ENCODE measurements around the gene BCAS3. TPM values are rescaled to one million over a fixed set of nuclear protein-coding genes. Genes with fewer than 3 reads are reported as not detected.

The BCAS3 gene
- total RNA-seq, 1 experiment from 2014 or later = 6.0 TPM

GRCh38 chr17:61406971-61407911, 729.6 kb downstream of the BCAS3 start:
- DNase-seq (ENCODE audit: low spot score) = no peak
- in situ Hi-C loops (cut with HindIII; ENCODE audit: low sequenced_read_pairs) = no loop called here

DNA sequence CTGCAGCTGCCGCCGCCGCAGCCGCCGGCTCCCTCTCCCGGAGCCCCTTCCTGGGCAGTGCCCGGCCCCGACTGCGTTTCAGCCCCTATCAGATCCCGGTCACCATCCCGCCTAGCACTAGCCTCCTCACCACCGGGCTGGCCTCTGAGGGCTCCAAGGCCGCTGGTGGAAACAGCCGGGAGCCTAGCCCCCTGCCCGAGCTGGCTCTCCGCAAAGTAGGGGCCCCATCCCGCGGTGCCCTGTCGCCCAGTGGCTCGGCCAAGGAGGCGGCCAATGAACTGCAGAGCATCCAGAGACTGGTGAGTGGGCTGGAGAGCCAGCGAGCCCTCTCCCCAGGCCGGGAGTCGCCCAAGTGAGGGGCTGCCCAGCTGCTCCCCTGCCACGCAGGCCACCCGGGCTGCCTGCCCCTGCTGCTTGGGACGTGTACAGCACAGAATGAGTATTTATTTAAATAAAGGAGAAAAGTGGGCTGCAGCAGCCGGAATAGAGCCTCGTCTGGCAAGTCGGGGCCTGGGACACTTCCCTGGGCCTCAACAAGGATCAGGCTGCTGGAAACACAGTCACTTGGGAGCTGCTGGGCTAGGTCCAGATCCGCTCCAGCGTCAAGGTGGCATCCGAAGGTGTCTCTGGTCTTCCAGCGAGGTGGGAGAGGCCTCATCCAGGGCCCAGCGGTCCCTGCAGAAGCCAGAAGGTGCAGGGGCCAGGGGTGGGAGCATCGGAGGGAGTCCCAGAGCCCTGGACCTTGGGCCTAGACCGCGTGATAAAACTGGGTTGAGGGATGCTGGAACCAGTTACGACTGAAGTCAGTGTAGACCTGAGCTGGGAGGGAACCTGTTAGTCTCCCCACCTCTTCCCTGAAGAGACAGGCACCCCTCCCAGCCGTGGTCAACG, 730.7 kb downstream of the BCAS3 start:
- DNase-seq (ENCODE audit: low spot score) = no peak
- in situ Hi-C loops (cut with HindIII; ENCODE audit: low sequenced_read_pairs) = no loop called here

- in situ Hi-C loops (cut with HindIII; ENCODE audit: low sequenced_read_pairs) = no loop called here
- DNase-seq (ENCODE audit: low spot score) = peak; percentile 7
Measured at GRCh38 chr17:61409301-61410112, 731.9 kb downstream of the BCAS3 start.

DNA sequence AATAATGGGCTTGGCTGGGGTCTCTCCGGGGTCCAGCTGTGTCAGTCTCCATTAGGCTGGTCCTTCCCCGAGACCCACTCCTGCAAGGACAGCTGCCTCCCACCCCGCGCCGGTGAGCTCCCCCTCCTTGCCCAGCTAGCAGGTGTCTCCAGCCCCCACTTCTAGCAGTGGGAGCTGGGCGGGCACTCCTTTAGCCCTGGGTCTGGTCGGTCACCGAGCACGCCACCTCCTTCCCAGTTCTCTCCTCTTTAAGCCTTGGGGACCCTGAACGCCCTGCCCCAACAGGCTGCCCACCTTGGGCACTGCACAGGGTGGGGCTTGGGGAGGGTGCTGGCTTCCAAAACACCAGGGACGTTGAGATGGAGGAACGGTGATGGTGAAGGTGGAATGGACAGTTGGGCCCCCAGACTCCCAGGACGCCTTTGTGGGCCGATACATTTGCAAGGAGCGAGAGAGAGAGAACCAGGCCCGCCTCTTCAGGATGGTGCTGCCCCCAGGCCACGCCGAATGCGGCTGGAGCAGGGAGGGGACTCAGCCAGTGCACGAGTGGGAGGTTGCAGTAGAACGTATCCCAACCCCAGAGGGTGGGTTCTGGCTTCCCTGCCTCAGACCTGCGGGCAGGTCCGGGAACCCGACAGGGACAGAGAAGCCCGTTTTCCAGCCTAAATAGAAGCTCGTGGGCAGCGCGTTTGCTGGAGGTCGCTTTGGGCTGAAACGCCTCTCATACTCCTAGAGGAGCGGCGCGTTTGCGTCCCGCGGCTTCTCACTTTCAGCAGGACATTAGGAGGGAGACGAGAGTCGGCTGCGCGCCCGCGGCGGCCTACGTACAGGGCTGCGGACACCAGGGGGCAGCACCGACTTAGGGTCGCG, 732.7 kb downstream of the BCAS3 start:
- DNase-seq (ENCODE audit: low spot score) = peak; percentile 8
- in situ Hi-C loops (cut with HindIII; ENCODE audit: low sequenced_read_pairs) = no loop called here

DNA sequence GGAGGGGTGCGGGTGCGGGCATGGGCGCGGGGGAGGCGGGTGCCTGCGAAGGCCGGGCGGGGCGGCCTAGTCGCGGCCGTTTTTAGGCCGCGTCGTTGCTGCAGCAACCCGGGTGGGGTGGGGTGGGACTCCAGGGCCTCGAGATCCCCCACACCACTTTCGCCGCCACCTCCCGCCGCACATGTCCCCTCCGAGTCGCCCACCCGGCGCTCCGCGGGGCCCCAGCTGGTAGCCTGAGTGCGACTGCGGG, 733.3 kb downstream of the BCAS3 start:
- no peak for DNase-seq (ENCODE audit: low spot score)
- in situ Hi-C loops (cut with HindIII; ENCODE audit: low sequenced_read_pairs) = no loop called here

GRCh38 chr17:61411261-61412142, 733.9 kb downstream of the BCAS3 start:
- DNase-seq (ENCODE audit: low spot score) = no peak
- in situ Hi-C loops (cut with HindIII; ENCODE audit: low sequenced_read_pairs) = no loop called here

DNA sequence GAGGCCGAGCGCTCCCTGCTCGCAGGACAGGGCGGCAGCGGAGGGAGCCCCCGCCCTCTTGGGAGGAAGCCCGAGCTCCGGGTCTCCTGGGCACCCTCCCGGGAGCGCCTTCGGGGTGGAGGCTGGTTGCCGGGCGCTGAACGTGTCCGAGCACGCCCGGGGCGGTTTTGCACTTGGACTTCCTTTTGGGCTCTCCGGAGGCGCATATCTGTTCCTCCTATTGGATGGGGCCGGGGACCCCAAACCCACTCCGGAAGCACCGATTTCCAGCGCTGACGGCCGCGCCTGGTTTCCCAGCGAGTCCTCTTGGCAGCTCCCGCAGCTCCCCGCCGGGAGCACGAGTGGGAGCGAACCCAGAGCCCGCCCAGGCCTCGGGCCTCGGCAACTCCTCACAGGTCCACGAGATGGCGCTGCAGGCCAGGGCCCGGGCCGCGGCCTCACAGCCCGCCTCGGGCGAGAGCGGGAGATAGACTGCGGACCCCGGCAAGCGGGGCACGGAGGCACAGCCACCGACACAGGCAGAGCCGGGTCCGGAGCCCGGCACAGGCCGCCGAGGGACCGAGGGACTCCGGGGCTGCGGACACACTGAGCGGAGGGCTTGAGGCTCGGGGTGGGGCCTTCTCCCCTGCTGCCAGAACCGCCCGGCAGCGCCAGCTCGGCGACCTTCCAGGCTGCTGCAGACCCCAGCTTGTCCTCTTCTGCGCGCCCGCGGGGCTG, 734.6 kb downstream of the BCAS3 start:
- peak; percentile 43 for DNase-seq (ENCODE audit: low spot score)
- in situ Hi-C loops (cut with HindIII; ENCODE audit: low sequenced_read_pairs) = no loop called here

DNA sequence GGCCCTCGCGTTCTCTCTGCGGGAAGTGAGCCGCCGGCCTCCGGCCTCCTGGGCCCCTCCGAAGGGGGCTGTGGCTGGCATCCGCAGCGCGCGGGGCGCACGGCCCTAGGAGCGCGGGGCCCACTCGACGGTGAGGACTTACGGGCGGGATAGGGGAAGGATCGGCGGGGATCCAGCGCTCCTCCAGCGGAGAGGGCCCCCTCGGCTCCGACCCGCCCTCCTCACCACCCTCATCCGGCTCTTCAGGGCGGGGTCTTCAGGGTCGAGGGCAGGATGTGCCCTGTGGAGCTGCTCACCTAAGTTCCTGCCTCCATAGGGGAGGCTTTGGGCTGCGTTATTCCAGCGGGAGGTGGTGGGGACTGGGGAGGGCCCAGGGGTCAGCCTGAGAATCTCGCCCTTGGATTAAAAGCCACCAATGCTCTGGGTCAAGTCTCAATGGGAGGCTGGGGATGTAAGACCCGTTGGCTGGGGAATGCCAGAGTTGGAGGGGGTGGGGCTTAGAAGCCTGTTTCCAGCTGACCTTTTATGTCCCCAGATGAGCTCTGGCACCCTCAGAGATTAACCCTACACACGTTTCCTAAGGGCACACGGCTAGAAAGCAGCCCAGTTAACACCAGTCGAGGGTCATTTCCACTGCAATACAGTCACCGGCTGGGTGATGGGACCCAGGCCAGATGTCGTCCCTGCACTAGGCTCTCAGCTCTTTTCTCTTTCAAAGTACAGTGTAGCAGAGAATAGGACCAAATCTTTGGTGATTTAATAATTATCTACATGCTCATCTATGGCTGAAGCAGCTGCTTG, 735.4 kb downstream of the BCAS3 start:
- in situ Hi-C loops (cut with HindIII; ENCODE audit: low sequenced_read_pairs) = no loop called here

GRCh38 chr17:61413661-61414126, 736.0 kb downstream of the BCAS3 start:
- in situ Hi-C loops (cut with HindIII; ENCODE audit: low sequenced_read_pairs) = no loop called here
- no peak for DNase-seq (ENCODE audit: low spot score)

More for the DNA sequence above, 735.4 kb downstream of the BCAS3 start:
- DNase-seq (ENCODE audit: low spot score) = no peak

DNA sequence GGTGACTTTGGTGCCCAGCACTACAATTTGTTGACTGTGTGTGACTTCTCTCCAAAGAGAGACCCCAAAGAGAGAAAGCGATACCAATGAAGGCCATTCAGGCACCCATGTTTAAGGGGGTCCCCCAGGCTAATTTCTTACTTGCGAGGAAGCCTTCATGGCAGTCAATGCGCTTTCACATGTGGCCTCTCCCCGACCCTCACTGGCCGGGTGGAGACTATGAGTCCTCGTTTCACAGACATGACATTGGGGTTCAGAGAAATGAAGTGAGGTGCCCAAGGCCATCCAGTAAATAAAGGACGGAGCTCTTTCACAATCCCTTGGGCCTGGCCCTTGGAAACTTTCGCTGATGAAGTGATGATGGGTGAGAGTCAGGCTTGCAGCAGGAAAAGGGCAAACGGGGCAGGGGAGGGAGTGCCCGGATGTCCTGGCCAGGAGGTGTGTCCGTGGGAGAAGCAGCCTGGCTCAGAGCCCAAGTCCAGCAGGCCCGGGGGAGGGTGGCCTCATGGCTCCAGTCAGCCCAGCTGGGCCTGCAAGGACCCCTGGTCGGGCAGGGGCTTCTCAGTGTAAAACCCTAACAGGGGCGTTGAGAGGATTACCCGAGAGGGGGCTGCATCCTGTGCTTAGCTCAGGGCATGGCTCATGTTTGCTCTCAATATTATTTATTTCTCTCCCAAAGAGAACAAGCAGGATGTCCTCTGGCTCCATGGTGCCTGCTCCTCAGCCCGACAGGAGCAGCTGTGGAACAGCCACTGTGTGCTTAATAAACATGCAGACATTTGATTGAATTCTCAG, 736.7 kb downstream of the BCAS3 start:
- in situ Hi-C loops (cut with HindIII; ENCODE audit: low sequenced_read_pairs) = no loop called here
- DNase-seq (ENCODE audit: low spot score) = no peak

GRCh38 chr17:61414936-61415251, 737.2 kb downstream of the BCAS3 start:
- in situ Hi-C loops (cut with HindIII; ENCODE audit: low sequenced_read_pairs) = no loop called here
- DNase-seq (ENCODE audit: low spot score) = no peak

- in situ Hi-C loops (cut with HindIII; ENCODE audit: low sequenced_read_pairs) = no loop called here
- no peak for DNase-seq (ENCODE audit: low spot score)
Measured at GRCh38 chr17:61415374-61416210, 737.9 kb downstream of the BCAS3 start.

GRCh38 chr17:61416211-61416539, 738.5 kb downstream of the BCAS3 start:
- in situ Hi-C loops (cut with HindIII; ENCODE audit: low sequenced_read_pairs) = no loop called here
- no peak for DNase-seq (ENCODE audit: low spot score)

GRCh38 chr17:61416540-61417363, 739.1 kb downstream of the BCAS3 start:
- in situ Hi-C loops (cut with HindIII; ENCODE audit: low sequenced_read_pairs) = no loop called here
- peak; percentile 65 for DNase-seq (ENCODE audit: low spot score)

Data from G401 (cell line).